ACHN (cell line): ENCODE results near the gene MRPS21.

ENCODE experiments used
- DNase-seq: peaks from one replicate; pipeline ENCODE4 v3.0.0-alpha.2; 2015
- in situ Hi-C: cut with HindIII; loops from 2 replicates; pipeline ENCODE4 v1.10.0; 2017; ENCODE audit warnings: low sequenced_read_pairs, low pct_ligation_motif_present, low pct_unique_long_range_greater_than_20kb

Gene MRPS21

GRCh38 chr1:150346316-150346715 is 52.7 kb downstream of the MRPS21 start:
- DNase-seq, result no peak
- in situ Hi-C loops, result no loop called here

GRCh38 chr1:150352866-150353265 is 59.2 kb downstream of the MRPS21 start:
- in situ Hi-C loops, result no loop called here
- DNase-seq, result no peak
